ENCODE data around the gene DENND4A. TPM values are rescaled to one million over a fixed set of nuclear protein-coding genes. Genes with fewer than 3 reads are reported as not detected.

DENND4A gene
- total and polyA plus RNA-seq, 10 of the 15 experiments (the other 5 are each of a cell fraction or from before 2014, with no cell fraction given), result 14.2 to 81.8 (median 34.1) TPM

DNA sequence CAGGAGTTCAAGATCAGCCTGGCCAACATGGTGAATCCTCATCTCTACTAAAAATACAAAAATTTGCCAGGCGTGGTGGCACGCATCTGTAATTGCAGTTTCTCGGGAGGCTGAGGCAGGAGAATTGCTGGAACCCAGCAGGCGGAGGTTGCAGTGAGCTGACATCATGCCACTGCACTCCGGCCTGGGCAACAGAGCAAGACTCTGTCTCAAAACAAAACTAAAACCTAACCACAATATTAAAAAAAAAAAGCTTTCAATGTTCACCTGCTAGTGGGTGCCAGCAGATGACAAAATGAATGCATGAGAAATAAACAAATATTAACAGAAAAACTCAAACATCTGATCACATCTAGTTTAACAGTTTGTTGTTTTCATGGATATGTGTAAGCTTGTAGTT, 161.3 kb downstream of the DENND4A start:
- FAIRE-seq (no peak), DNase-seq (ENCODE audit: low read depth, low spot score) (no peak), ATAC-seq (peak; percentile 89)
- intact Hi-C loops (cut with micrococcal nuclease; ENCODE audit: unreplicated experiment) (loop anchor here (10.0 kb wide), 1 partner anchor 454 kb away; no protein-coding TSS in a partner anchor), in situ Hi-C loops (cut with MboI) (loop anchor here (5.0 kb wide), 1 partner anchor 227 kb away; no protein-coding TSS in a partner anchor)
- no peak overlapping the region for H3K27ac ChIP-seq (ENCODE audit: control insufficient read depth, insufficient read depth)
- no TSS peak for BruUV-seq (replicated peaks)
- SMC1A ChIA-PET (ENCODE audit: uncharacterized antibody, unreplicated experiment), result interaction anchor here (0.9 to 2.4 kb wide), 7 partner anchors 9 to 295 kb away, joined by 3 to 8 read pairs (median 4); partner anchors contain the start of gene RAB11A
- H3K9ac ChIP-seq (ENCODE audit: control insufficient read depth, insufficient read depth, low read length), result no peak overlapping the region
- peak overlapping the region; percentile 9; the same call in 1 of the 2 replicates for H3K4me3 ChIP-seq
- POLR2A ChIA-PET, result interaction anchor here (0.6 to 1.1 kb wide), 3 partner anchors 114 to 743 kb away, joined by 3 to 6 read pairs (median 4); no protein-coding TSS in a partner anchor
- H4K20me1 ChIP-seq (ENCODE audit: control insufficient read depth, insufficient read depth), result no peaks in the 10 kb centered on the region
- no peak overlapping the region for H2AFZ ChIP-seq (ENCODE audit: control insufficient read depth, low read depth, low read length)
- no peaks in the 10 kb centered on the region for H3K9me3 ChIP-seq (replicated peaks; ENCODE audit: control insufficient read depth, insufficient read depth, low read length)
- no peaks in the 10 kb centered on the region for H3K27me3 ChIP-seq (replicated peaks in 1 of 2; ENCODE audit: control insufficient read depth in 2 of 2, insufficient read depth in 2 of 2, low read length in 1 of 2)
- RAD21 ChIA-PET (ENCODE audit: unreplicated experiment), result interaction anchor here (1.0 to 1.7 kb wide), 4 partner anchors 19 to 273 kb away, joined by 3 to 6 read pairs (median 3); no protein-coding TSS in a partner anchor
- peaks cover 16% of the 10 kb centered on the region for H3K4me1 ChIP-seq (ENCODE audit: control insufficient read depth, insufficient read depth, low read length)
- H3K36me3 ChIP-seq (ENCODE audit: control insufficient read depth in 2 of 2, insufficient read depth in 2 of 2, low read length in 1 of 2), result no peaks in the 10 kb centered on the region
- CTCF ChIA-PET, result interaction anchor here (0.7 to 15.8 kb wide), 4 partner anchors 10 to 273 kb away, joined by 4 to 192 read pairs (median 8); partner anchors contain the start of gene INTS14
- 0% methylated on average over 5 of the region's 5 CpGs for WGBS (ENCODE audit: insufficient coverage, insufficient replicate concordance, low lambda C conversion rate, missing lambda C conversion rate)
- H3K79me2 ChIP-seq (ENCODE audit: control insufficient read depth, insufficient read depth, low read length), result no peaks in the 10 kb centered on the region
- peak overlapping the region; percentile 55 for H3K4me2 ChIP-seq (ENCODE audit: control insufficient read depth, insufficient read depth)
- peak; percentile 19 to 35; a peak in 3 of 4 replicates for TF ChIP-seq IKZF2 (IDR thresholded peaks at IDR 0.05)
- 0 out of 2 replicates have a peak, but pooled peaks have one; percentile 38 for TF ChIP-seq BMI1 (IDR thresholded peaks at IDR 0.05; ENCODE audit: borderline replicate concordance)
- TF ChIP-seq, protein P1, sequence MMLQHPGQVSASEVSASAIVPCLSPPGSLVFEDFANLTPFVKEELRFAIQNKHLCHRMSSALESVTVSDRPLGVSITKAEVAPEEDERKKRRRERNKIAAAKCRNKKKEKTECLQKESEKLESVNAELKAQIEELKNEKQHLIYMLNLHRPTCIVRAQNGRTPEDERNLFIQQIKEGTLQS (IDR thresholded peaks at IDR 0.05; ENCODE audit: borderline replicate concordance, extremely low read depth, low read depth, low read length), result no peak
- peak; percentile 45 for TF ChIP-seq NFIC (IDR thresholded peaks at IDR 0.05; ENCODE audit: low read depth, low read length)
- peak; percentile 55; the same call in 1 of the 2 replicates for TF ChIP-seq TCF12 (IDR thresholded peaks at IDR 0.05; ENCODE audit: low read depth, low read length)
- peak; percentile 69 for TF ChIP-seq ZNF384 (IDR thresholded peaks at IDR 0.05; ENCODE audit: borderline replicate concordance, low read depth, low read length)
- no peak for TF ChIP-seq NR2C2 (IDR thresholded peaks at IDR 0.05; ENCODE audit: borderline replicate concordance, control insufficient read depth, insufficient read length, low read depth)
- 0 out of 4 replicates have a peak, but pooled peaks of 1 of the 2 experiments have one; percentile 19 for TF ChIP-seq CEBPB (IDR thresholded peaks at IDR 0.05; ENCODE audit: borderline replicate concordance in 1 of 2, low read depth in 2 of 2, low read length in 2 of 2)
- peak; percentile 15; the same call in 1 of the 2 replicates for TF ChIP-seq IKZF1 (conservative IDR thresholded peaks at IDR 0.05)
- TF ChIP-seq ZNF24 (IDR thresholded peaks at IDR 0.05), result 0 out of 2 replicates have a peak, but pooled peaks have one; percentile 35
- TF ChIP-seq, protein P2, sequence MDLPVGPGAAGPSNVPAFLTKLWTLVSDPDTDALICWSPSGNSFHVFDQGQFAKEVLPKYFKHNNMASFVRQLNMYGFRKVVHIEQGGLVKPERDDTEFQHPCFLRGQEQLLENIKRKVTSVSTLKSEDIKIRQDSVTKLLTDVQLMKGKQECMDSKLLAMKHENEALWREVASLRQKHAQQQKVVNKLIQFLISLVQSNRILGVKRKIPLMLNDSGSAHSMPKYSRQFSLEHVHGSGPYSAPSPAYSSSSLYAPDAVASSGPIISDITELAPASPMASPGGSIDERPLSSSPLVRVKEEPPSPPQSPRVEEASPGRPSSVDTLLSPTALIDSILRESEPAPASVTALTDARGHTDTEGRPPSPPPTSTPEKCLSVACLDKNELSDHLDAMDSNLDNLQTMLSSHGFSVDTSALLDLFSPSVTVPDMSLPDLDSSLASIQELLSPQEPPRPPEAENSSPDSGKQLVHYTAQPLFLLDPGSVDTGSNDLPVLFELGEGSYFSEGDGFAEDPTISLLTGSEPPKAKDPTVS (IDR thresholded peaks at IDR 0.05; ENCODE audit: low read depth, low read length), result no peak
- TF ChIP-seq, protein P3, sequence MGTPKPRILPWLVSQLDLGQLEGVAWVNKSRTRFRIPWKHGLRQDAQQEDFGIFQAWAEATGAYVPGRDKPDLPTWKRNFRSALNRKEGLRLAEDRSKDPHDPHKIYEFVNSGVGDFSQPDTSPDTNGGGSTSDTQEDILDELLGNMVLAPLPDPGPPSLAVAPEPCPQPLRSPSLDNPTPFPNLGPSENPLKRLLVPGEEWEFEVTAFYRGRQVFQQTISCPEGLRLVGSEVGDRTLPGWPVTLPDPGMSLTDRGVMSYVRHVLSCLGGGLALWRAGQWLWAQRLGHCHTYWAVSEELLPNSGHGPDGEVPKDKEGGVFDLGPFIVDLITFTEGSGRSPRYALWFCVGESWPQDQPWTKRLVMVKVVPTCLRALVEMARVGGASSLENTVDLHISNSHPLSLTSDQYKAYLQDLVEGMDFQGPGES (IDR thresholded peaks at IDR 0.05), result no peak
- TF ChIP-seq ATF7 (IDR thresholded peaks at IDR 0.05; ENCODE audit: low read depth), result peak; percentile 94
- TF ChIP-seq MEF2A (IDR thresholded peaks at IDR 0.05; ENCODE audit: insufficient read depth, low read depth, low read length), result no peak
- peak; percentile 49; the same call in 1 of the 2 replicates for TF ChIP-seq CREM (IDR thresholded peaks at IDR 0.05; ENCODE audit: low read depth)
- TF ChIP-seq ZNF217 (IDR thresholded peaks at IDR 0.05), result peak; percentile 83; the same call in 1 of the 2 replicates
- TF ChIP-seq JUND (IDR thresholded peaks at IDR 0.05; ENCODE audit: low read depth, low read length), result peak; percentile 73; the same call in 1 of the 2 replicates
- TF ChIP-seq, protein P4, sequence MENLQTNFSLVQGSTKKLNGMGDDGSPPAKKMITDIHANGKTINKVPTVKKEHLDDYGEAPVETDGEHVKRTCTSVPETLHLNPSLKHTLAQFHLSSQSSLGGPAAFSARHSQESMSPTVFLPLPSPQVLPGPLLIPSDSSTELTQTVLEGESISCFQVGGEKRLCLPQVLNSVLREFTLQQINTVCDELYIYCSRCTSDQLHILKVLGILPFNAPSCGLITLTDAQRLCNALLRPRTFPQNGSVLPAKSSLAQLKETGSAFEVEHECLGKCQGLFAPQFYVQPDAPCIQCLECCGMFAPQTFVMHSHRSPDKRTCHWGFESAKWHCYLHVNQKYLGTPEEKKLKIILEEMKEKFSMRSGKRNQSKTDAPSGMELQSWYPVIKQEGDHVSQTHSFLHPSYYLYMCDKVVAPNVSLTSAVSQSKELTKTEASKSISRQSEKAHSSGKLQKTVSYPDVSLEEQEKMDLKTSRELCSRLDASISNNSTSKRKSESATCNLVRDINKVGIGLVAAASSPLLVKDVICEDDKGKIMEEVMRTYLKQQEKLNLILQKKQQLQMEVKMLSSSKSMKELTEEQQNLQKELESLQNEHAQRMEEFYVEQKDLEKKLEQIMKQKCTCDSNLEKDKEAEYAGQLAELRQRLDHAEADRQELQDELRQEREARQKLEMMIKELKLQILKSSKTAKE (IDR thresholded peaks at IDR 0.05; ENCODE audit: low read depth, poor library complexity, severe bottlenecking), result peak; percentile 26
- peak; percentile 85 for TF ChIP-seq JUNB (IDR thresholded peaks at IDR 0.05)

All from GM12878 (cell line).